Neutrophil (primary cell): ENCODE results near the gene APOBEC3F.
"Not testable (repeated sequence)": the region's sequence is repeated elsewhere in the genome, so short reads cannot be mapped to it uniquely, and the experiment has no call there.

Source experiments
- H3K27ac ChIP-seq: fragments of 200-600 bp; sonication (generic); 2 replicates; pipeline ENCODE4 v1.5.1; 2016; ENCODE audit warnings: mild to moderate bottlenecking, moderate library complexity
- H3K27me3 ChIP-seq: fragments of 200-600 bp; sonication (generic); 2 replicates; pipeline ENCODE4 v1.6.0; 2016; ENCODE audit warnings: mild to moderate bottlenecking
- H3K36me3 ChIP-seq: fragments of 200-600 bp; sonication (generic); 2 replicates; pipeline ENCODE4 v1.5.1; 2017
- H3K4me1 ChIP-seq, 2 experiments: fragments of 200-600 bp in 1 of 2; sonication (generic) in 1 of 2; 1 replicate in 1 of 2; 2 replicates in 1 of 2; pipeline versions ENCODE4 v1.5.1 to v1.6.1; 2013 to 2016; ENCODE audit warnings: low read depth in 1 of 2, low read length in 1 of 2, mild to moderate bottlenecking in 1 of 2, moderate library complexity in 1 of 2; ENCODE audit not compliant: control insufficient read depth in 1 of 2, insufficient read depth in 1 of 2
- H3K4me3 ChIP-seq, 2 experiments: fragments of 200-600 bp in 1 of 2; sonication (generic) in 1 of 2; 1 replicate in 1 of 2; 2 replicates in 1 of 2; pipeline ENCODE4 v1.5.1; 2013 to 2016; ENCODE audit warnings: low read depth in 1 of 2, low read length in 1 of 2, mild to moderate bottlenecking in 1 of 2, moderate library complexity in 1 of 2
- H3K9me3 ChIP-seq: fragments of 200-600 bp; sonication (generic); 2 replicates; pipeline ENCODE4 v1.5.1; 2016
- TF ChIP-seq, protein P1 (sequence below): fragments of 200-600 bp; sonication (generic); IDR thresholded peaks from 2 replicates; pipeline ENCODE4 v1.5.1; 2016; ENCODE audit warnings: antibody characterized with exemption

APOBEC3F gene

DNA sequence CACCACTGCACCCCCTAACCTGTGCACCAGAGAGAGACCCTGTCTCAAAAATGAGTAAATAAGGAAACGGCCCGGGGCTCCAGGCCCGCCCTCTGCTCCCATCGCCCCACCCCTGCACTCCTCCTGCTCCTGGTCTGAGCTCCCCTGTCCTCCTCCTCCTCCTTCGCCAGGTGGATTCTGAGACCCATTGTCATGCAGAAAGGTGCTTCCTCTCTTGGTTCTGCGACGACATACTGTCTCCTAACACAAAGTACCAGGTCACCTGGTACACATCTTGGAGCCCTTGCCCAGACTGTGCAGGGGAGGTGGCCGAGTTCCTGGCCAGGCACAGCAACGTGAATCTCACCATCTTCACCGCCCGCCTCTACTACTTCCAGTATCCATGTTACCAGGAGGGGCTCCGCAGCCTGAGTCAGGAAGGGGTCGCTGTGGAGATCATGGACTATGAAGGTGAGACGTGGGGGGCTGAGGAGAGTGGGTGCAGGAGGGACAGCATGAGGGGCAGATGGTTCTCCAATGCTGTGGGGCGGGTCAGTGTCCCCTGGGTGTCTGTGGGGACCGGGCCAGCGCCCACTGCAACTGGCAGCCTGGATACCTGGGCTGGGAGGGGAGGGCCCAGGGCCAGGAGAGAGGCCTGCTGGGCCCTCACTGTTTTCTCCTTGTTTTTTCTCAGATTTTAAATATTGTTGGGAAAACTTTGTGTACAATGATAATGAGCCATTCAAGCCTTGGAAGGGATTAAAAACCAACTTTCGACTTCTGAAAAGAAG lies 22.9 kb upstream of the APOBEC3F start:
- Histone ChIP-seq H3K36me3 (no peaks in the 10 kb centered on the region), H3K4me1 (peaks cover 24 to 34% of the 10 kb centered on the region in 2 experiments), H3K27ac (no peak overlapping the region), H3K9me3 (no peaks in the 10 kb centered on the region), H3K27me3 (no peaks in the 10 kb centered on the region), H3K4me3 (no peak overlapping the region)
- TF ChIP-seq, protein P1, sequence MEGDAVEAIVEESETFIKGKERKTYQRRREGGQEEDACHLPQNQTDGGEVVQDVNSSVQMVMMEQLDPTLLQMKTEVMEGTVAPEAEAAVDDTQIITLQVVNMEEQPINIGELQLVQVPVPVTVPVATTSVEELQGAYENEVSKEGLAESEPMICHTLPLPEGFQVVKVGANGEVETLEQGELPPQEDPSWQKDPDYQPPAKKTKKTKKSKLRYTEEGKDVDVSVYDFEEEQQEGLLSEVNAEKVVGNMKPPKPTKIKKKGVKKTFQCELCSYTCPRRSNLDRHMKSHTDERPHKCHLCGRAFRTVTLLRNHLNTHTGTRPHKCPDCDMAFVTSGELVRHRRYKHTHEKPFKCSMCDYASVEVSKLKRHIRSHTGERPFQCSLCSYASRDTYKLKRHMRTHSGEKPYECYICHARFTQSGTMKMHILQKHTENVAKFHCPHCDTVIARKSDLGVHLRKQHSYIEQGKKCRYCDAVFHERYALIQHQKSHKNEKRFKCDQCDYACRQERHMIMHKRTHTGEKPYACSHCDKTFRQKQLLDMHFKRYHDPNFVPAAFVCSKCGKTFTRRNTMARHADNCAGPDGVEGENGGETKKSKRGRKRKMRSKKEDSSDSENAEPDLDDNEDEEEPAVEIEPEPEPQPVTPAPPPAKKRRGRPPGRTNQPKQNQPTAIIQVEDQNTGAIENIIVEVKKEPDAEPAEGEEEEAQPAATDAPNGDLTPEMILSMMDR = no peak

DNA sequence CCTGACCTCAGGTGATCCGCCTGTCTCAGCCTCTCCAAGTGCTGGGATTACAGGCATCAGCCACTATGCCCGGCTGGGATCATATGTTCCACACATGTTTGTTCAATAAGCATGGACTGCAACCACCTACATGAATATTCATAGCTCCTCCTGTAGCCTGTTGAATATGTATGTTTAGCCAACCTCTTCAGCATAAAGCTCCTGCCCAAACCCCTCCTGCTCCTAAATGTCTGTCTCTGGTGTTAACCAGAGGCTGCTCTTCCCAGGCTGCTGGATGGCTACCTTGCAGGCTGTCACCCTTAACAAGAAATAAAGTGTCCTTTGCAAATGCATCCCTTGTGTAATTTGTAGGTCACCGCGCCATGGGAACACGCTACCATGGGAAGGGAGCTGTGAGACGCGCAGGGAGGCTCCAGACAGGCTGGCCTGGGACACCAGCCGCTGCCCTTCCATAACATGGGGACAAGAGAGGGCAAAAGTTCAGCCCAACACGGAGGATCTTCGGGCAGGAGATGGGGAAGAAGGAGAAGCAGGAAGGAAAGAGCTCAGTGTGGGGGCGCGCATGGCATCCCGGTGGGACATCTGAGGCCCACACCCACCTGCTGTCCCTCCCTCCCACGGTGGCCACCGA lies 20.5 kb upstream of the APOBEC3F start:
- H3K9me3 ChIP-seq, H3K36me3 ChIP-seq, H3K27me3 ChIP-seq: not testable (repeated sequence)
- H3K27ac ChIP-seq = peak overlapping the region; percentile 77
- H3K4me1 ChIP-seq = peaks cover 11 to 14% of the 10 kb centered on the region in 2 experiments
- peak overlapping the region; percentile 44 to 55 for H3K4me3 ChIP-seq

DNA sequence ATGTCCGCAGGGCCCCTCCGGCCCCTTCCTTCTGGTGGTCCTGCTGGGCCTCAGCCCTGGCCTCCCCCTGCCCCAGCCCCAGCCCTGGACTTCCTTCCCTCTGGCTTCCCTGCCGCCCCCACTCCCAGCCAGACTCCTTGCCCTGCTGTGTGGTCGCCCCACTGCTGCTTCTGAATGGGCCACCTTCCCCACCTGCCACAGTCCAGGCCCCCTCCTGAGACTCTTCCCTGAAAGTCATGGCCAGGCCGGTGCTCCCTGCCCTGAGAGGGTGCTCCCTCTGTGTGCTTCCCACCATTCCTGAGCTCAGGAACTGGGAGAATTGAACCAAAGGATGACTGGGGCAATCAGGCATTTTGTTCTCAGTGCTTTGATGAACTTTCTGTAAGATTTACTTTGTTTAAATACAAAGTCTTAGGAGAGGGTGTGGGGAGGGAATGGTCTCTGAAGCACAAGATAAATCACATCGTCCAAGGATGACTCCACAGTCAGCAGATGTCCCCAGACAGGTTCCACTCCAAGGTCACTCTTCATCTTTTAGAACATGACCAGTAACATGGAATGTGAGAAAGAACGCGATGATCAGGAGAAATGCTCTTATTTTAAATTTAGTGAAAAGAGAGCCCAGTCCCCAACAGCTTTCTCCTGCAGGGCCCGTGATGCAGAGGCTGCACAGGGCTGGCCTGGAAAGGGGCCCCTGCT lies 19.0 kb upstream of the APOBEC3F start:
- TF ChIP-seq, protein P1 = no peak

DNA sequence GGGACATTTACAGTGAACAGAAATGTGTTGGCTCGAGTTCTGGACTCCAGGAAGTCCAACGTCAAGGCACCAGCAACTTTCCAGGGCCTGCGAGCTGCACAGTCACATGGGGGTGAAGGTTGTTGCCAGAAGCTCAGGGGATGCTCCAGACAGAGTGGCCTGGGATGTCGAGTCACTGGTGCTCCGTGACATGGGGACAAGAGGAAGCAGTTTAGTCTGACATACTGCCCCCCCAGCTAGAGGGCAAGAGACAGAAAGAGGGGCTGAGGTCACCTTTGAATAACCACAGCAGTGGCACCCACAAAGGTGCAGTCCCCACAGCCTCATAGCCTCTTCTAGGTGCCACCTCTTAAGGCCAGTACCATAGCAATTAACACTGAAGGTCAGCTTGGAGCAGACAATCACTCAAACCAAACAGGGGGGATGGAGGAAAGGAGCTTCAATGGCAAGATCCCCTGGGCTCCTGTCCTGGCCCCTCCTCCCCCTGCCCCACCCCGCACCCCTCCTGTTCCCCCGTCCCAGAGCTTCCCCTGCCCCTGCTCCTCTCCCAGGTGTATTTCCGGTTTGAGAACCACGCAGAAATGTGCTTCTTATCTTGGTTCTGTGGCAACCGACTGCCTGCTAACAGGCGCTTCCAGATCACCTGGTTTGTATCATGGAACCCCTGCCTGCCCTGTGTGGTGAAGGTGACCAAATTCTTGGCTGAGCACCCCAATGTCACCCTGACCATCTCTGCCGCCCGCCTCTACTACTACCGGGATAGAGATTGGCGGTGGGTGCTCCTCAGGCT lies 15.9 kb upstream of the APOBEC3F start:
- Histone ChIP-seq H3K27ac (no peak overlapping the region), H3K9me3 (no peaks in the 10 kb centered on the region), H3K4me1 (peaks cover 11 to 14% of the 10 kb centered on the region in 2 experiments), H3K4me3 (no peak overlapping the region), H3K36me3 (no peaks in the 10 kb centered on the region), H3K27me3 (no peaks in the 10 kb centered on the region)
- TF ChIP-seq, protein P1 = no peak

More for the DNA sequence above, 19.0 kb upstream of the APOBEC3F start:
- Histone ChIP-seq H3K4me1 (peaks cover 11 to 14% of the 10 kb centered on the region in 2 experiments), H3K4me3 (peak overlapping the region; percentile 44 to 55), H3K27me3 (no peaks in the 10 kb centered on the region), H3K36me3 (no peaks in the 10 kb centered on the region), H3K27ac (peak overlapping the region; percentile 77), H3K9me3 (no peaks in the 10 kb centered on the region)

DNA sequence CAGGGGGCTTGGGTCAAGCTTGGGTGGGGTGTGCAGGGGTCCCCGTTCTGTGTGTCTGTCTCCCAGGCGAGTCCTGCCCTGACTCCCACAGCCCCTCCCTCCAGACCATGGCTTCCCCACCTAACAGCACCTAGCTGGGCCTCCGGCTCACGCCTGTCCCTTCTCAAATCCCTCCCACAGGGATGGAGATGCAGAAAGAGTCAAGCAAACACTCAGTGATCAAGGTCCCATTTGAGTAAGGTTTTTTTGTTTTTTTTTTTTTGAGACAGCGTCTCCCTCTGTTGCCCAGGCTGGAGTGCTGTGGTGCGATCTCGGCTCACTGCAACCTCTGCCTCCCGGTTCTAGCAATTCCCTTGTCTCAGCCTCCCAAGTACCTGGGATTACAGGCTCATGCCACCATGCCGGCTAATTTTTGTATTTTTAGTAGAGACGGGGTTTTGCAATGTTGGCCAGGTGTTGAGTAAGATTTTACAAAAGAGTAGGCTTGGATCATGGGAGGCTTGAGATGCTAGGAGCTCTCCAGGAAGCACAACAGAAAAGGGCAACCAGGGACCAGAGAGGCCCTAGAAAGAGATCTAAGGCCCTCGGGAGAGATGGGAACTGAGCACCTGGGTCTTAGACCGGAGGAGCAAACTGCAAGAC lies 14.0 kb upstream of the APOBEC3F start:
- Histone ChIP-seq H3K4me3 (no peak overlapping the region), H3K4me1 (peaks cover under 1 to 1% of the 10 kb centered on the region in 2 experiments), H3K27me3 (no peaks in the 10 kb centered on the region), H3K9me3 (no peaks in the 10 kb centered on the region), H3K27ac (no peak overlapping the region), H3K36me3 (no peaks in the 10 kb centered on the region)
- TF ChIP-seq, protein P1 = no peak
